Smooth muscle cell (in vitro differentiated cells): Measurements from ENCODE around the gene TMEM184B. TPM values are rescaled to one million over a fixed set of nuclear protein-coding genes. Genes with fewer than 3 reads are reported as not detected.

Experiments
- DNase-seq: peaks from one replicate; lab custom pipeline; 2025; ENCODE audit not compliant: unreplicated experiment; lab: John Stamatoyannopoulos, UW
- H2AFZ ChIP-seq: fragments of 200-600 bp; sonication (generic); 2 replicates; pipeline ENCODE4 v1.6.0; 2016; ENCODE audit warnings: antibody characterized with exemption, low read depth, mild to moderate bottlenecking
- H3F3A ChIP-seq: fragments of 200-600 bp; sonication (generic); 2 replicates; pipeline ENCODE4 v1.6.0; 2017; ENCODE audit warnings: antibody characterized with exemption, low read depth
- H3K27ac ChIP-seq: fragments of 200-600 bp; sonication (generic); 2 replicates; pipeline ENCODE4 v1.5.1; 2016; ENCODE audit warnings: low read depth, mild to moderate bottlenecking
- H3K27me3 ChIP-seq: fragments of 200-600 bp; sonication (generic); 2 replicates; pipeline ENCODE4 v1.6.1; 2016; ENCODE audit warnings: low read depth, mild to moderate bottlenecking
- H3K36me3 ChIP-seq: fragments of 200-600 bp; sonication (generic); 2 replicates; pipeline ENCODE4 v1.5.1; 2016; ENCODE audit warnings: low read depth
- H3K4me1 ChIP-seq: fragments of 200-600 bp; sonication (generic); 2 replicates; pipeline ENCODE4 v1.5.1; 2016; ENCODE audit warnings: low read depth
- H3K4me2 ChIP-seq: fragments of 200-600 bp; sonication (generic); 2 replicates; pipeline ENCODE4 v1.6.0; 2016; ENCODE audit warnings: mild to moderate bottlenecking
- H3K4me3 ChIP-seq: fragments of 200-600 bp; sonication (generic); 2 replicates; pipeline ENCODE4 v1.5.1; 2016; ENCODE audit warnings: mild to moderate bottlenecking
- H3K79me2 ChIP-seq: fragments of 200-600 bp; sonication (generic); 2 replicates; pipeline ENCODE4 v1.6.0; 2016; ENCODE audit warnings: low read depth, mild to moderate bottlenecking
- H3K9ac ChIP-seq: fragments of 200-600 bp; sonication (generic); 2 replicates; pipeline ENCODE4 v1.6.0; 2016; ENCODE audit warnings: low read depth
- H3K9me3 ChIP-seq: fragments of 200-600 bp; sonication (generic); replicated peaks from 2 replicates; pipeline ENCODE4 v1.5.1; 2016; ENCODE audit warnings: low read depth
- H4K20me1 ChIP-seq: fragments of 200-600 bp; sonication (generic); 2 replicates; pipeline ENCODE4 v1.6.0; 2016; ENCODE audit warnings: low read depth
- WGBS: methylation state at CpG from one replicate; pipeline ENCODE4 v1.1.7; 2016; ENCODE audit warnings: low lambda C conversion rate; 5-methylcytosine and 5-hydroxymethylcytosine counted together
- polyA plus RNA-seq: library from polyadenylated mRNA; unstranded; fragments of >200 nt; fragmentation: Nextera tagmentation; extraction: Ambion mirVana; gene quantifications from 2 replicates; pipeline ENCODE4 v1.2.1, GENCODE V29; 2016
- total RNA-seq: library from RNA; depleted of rRNA; stranded (reverse); fragments of >200 nt; gene quantifications from 2 replicates; pipeline ENCODE4 v1.2.3, GENCODE V29; 2014
- TF ChIP-seq, protein P1 (sequence below): fragments of 200-600 bp; sonication (generic); IDR thresholded peaks from 2 replicates; pipeline ENCODE4 v1.5.1; 2017; ENCODE audit warnings: borderline replicate concordance, mild to moderate bottlenecking, antibody characterized with exemption; ENCODE audit not compliant: insufficient read depth, poor library complexity, severe bottlenecking

TMEM184B gene
- total and polyA plus RNA-seq, 2 experiments from 2014 or later, result 34.1 to 96.3 TPM

- Histone ChIP-seq H3K9ac (no peak overlapping the region), H3K79me2 (peaks cover 99% of the 10 kb centered on the region), H3K4me1 (peaks cover 35% of the 10 kb centered on the region), H3K27ac (no peak overlapping the region), H2AFZ (no peak overlapping the region), H3K4me3 (no peak overlapping the region), H3K36me3 (no peaks in the 10 kb centered on the region), H3F3A (peaks cover 7% of the 10 kb centered on the region), H4K20me1 (peaks cover 100% of the 10 kb centered on the region), H3K4me2 (no peak overlapping the region), H3K9me3 (no peaks in the 10 kb centered on the region), H3K27me3 (no peaks in the 10 kb centered on the region)
- WGBS, result 90% methylated on average over 8 of the region's 8 CpGs
- TF ChIP-seq, protein P1, sequence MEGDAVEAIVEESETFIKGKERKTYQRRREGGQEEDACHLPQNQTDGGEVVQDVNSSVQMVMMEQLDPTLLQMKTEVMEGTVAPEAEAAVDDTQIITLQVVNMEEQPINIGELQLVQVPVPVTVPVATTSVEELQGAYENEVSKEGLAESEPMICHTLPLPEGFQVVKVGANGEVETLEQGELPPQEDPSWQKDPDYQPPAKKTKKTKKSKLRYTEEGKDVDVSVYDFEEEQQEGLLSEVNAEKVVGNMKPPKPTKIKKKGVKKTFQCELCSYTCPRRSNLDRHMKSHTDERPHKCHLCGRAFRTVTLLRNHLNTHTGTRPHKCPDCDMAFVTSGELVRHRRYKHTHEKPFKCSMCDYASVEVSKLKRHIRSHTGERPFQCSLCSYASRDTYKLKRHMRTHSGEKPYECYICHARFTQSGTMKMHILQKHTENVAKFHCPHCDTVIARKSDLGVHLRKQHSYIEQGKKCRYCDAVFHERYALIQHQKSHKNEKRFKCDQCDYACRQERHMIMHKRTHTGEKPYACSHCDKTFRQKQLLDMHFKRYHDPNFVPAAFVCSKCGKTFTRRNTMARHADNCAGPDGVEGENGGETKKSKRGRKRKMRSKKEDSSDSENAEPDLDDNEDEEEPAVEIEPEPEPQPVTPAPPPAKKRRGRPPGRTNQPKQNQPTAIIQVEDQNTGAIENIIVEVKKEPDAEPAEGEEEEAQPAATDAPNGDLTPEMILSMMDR, result no peak
- DNase-seq, result no peak
Observed at GRCh38 chr22:38258895-38259294, 13.9 kb downstream of the TMEM184B start.

DNA sequence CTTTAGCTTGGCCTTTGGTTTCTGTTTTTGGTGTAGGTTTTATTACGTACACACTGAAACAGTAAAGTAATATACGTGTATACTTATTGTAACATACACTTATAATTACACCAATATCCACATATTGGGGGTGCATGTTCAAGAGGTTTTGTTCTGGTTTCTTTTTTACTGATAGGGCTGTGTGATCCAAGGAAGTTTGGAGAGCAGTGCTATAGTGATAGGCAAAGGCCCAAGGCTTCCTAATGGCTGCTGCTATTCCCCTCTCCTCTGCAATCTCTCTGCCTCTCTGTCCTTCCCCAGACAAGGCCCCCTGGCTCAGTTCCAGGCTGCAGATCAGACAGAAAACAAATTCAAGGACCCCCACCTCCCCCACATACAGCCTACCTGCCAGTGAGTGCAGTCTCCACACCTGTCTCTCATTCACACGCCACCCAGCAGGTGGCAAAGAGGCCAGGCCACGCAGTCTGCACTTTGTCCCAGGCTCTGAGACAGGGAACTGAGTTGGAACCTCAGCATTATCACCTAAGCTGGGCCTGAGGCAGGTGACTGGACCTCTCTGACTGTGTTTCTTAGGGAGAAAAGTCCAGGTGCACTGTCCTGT, 15.1 kb downstream of the TMEM184B start:
- Histone ChIP-seq H4K20me1 (peaks cover 100% of the 10 kb centered on the region), H3K79me2 (peaks cover 99% of the 10 kb centered on the region), H3K4me3 (no peak overlapping the region), H3K4me2 (peak overlapping the region; percentile 60), H3K36me3 (no peaks in the 10 kb centered on the region), H3K9me3 (no peaks in the 10 kb centered on the region), H3F3A (peaks cover 7% of the 10 kb centered on the region), H3K27ac (peak overlapping the region; percentile 66), H2AFZ (no peak overlapping the region), H3K4me1 (peaks cover 35% of the 10 kb centered on the region), H3K27me3 (no peaks in the 10 kb centered on the region), H3K9ac (no peak overlapping the region)
- TF ChIP-seq, protein P1, result no peak
- DNase-seq, result no peak
- WGBS, result 91% methylated on average over 4 of the region's 4 CpGs

- 54% methylated on average over 14 of the region's 14 CpGs for WGBS
- Histone ChIP-seq H3K27ac (peak overlapping the region; percentile 66), H3K36me3 (no peaks in the 10 kb centered on the region), H2AFZ (no peak overlapping the region), H3K79me2 (peaks cover 99% of the 10 kb centered on the region), H4K20me1 (peaks cover 100% of the 10 kb centered on the region), H3K4me1 (peaks cover 31% of the 10 kb centered on the region), H3K4me3 (no peak overlapping the region), H3K9me3 (no peaks in the 10 kb centered on the region), H3F3A (peaks cover 7% of the 10 kb centered on the region), H3K4me2 (peak overlapping the region; percentile 60), H3K27me3 (no peaks in the 10 kb centered on the region), H3K9ac (no peak overlapping the region)
- TF ChIP-seq, protein P1, result no peak
- no peak for DNase-seq
Observed at GRCh38 chr22:38257181-38257580, 15.6 kb downstream of the TMEM184B start.

DNA sequence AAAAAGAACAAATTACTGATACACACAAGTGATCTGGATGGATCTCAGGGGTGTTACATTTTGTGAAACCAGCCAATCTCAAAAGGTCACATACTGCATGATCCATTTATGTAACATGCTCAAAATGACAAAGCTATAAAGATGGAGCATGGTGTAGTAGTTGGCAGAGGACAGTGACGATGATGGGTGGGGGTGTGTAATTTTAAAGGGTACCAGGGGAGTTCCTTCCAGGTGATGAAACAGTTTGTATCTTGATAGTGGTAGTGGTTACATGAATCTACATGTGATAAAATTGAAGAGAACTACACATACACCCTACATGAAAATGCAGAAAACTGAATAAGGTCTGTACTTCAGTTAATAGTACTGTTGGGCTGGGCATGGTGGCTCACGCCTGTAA, 17.1 kb downstream of the TMEM184B start:
- TF ChIP-seq, protein P1, result no peak
- Histone ChIP-seq H3K79me2 (peaks cover 99% of the 10 kb centered on the region), H3K27me3 (no peaks in the 10 kb centered on the region), H3K4me2 (no peak overlapping the region), H3K9ac (no peak overlapping the region), H3K4me3 (no peak overlapping the region), H3K4me1 (peaks cover 16% of the 10 kb centered on the region), H3K27ac (no peak overlapping the region), H2AFZ (no peak overlapping the region), H3K36me3 (no peaks in the 10 kb centered on the region), H3F3A (no peaks in the 10 kb centered on the region), H4K20me1 (peaks cover 100% of the 10 kb centered on the region), H3K9me3 (no peaks in the 10 kb centered on the region)
- no peak for DNase-seq
- WGBS, result 100% methylated on average over 2 of the region's 2 CpGs
